H1 (cell line): ENCODE results near the gene PIMREG. TPM values are rescaled to one million over a fixed set of nuclear protein-coding genes. Genes with fewer than 3 reads are reported as not detected.

Experiments
- CTCF ChIA-PET: fragments of 300-600 bp; sonication (Branson Sonifier 250); formaldehyde crosslinking; loops from one replicate; lab custom pipeline; 2021; ENCODE audit not compliant: partially characterized antibody; lab: Charles Lee
- POLR2A ChIA-PET: fragments of 300-600 bp; sonication (Branson Sonifier 250); formaldehyde crosslinking; loops from one replicate; lab custom pipeline; 2021; ENCODE audit warnings: inconsistent platforms; ENCODE audit not compliant: partially characterized antibody; lab: Charles Lee
- DNase-seq, 2 experiments: peaks; one replicate each; pipeline versions ENCODE4 v3.0.0 to v3.0.0-alpha.2; 2010 to 2022; ENCODE audit warnings: low spot score in 2 of 2, low read depth in 1 of 2, mixed read lengths in 1 of 2
- FAIRE-seq: peaks from 2 replicates; lab custom pipeline; 2011; peaks lifted over from hg19 to GRCh38; lab: Jason Lieb, UNC
- H2AFZ ChIP-seq: 2 replicates; pipeline ENCODE4 v1.8.1; 2012; ENCODE audit warnings: low read length, inconsistent platforms
- H2AK5ac ChIP-seq: 2 replicates; pipeline ENCODE4 v1.6.1; 2013; ENCODE audit warnings: low read depth, low read length
- H2BK120ac ChIP-seq: replicated peaks from 2 replicates; pipeline ENCODE3; 2013; ENCODE audit warnings: low read depth, low read length, inconsistent platforms
- H2BK12ac ChIP-seq: 2 replicates; pipeline ENCODE4 v1.6.1; 2013; ENCODE audit warnings: low read depth, low read length
- H2BK15ac ChIP-seq: 2 replicates; pipeline ENCODE4 v1.6.1; 2013; ENCODE audit warnings: low read length
- H2BK20ac ChIP-seq: 2 replicates; pipeline ENCODE4 v1.6.1; 2013; ENCODE audit warnings: low read length
- H2BK5ac ChIP-seq: 2 replicates; pipeline ENCODE4 v1.6.1; 2013; ENCODE audit warnings: low read depth, low read length
- H3K14ac ChIP-seq: 2 replicates; pipeline ENCODE4 v1.6.1; 2013; ENCODE audit warnings: inconsistent platforms; ENCODE audit not compliant: insufficient read length
- H3K18ac ChIP-seq: 2 replicates; pipeline ENCODE4 v1.6.1; 2013; ENCODE audit warnings: low read length; ENCODE audit errors: extremely low read depth
- H3K23ac ChIP-seq: 2 replicates; pipeline ENCODE4 v1.6.1; 2013; ENCODE audit warnings: inconsistent platforms; ENCODE audit not compliant: insufficient read length
- H3K23me2 ChIP-seq: 2 replicates; pipeline ENCODE4 v1.6.1; 2013; ENCODE audit warnings: low read depth, low read length
- H3K27ac ChIP-seq: 2 replicates; pipeline ENCODE4 v1.6.1; 2011; ENCODE audit warnings: low read depth, low read length, inconsistent platforms
- H3K27me3 ChIP-seq, 4 experiments: replicated peaks in 1 of 4; 1 replicate in 1 of 4; 2 replicates in 3 of 4; pipeline versions ENCODE4 v1.6.1 to v1.8.1; 2011 to 2013; ENCODE audit warnings: low read length in 3 of 4, mild to moderate bottlenecking in 3 of 4, inconsistent platforms in 2 of 4, mixed read lengths in 2 of 4, moderate library complexity in 1 of 4; ENCODE audit not compliant: control insufficient read depth in 3 of 4, insufficient read depth in 3 of 4; ENCODE audit errors: extremely low read depth in 1 of 4
- H3K36me3 ChIP-seq, 4 experiments: 2 replicates each; pipeline versions ENCODE4 v1.6.1 to v1.8.1; 2011 to 2013; ENCODE audit warnings: mild to moderate bottlenecking in 4 of 4, low read length in 3 of 4, moderate library complexity in 2 of 4, control low read depth in 1 of 4, inconsistent platforms in 1 of 4; ENCODE audit not compliant: insufficient read depth in 4 of 4, control insufficient read depth in 2 of 4
- H3K4ac ChIP-seq: replicated peaks from 2 replicates; pipeline ENCODE3; 2013; ENCODE audit warnings: low read length, low read depth, mixed read lengths, inconsistent platforms; ENCODE audit not compliant: insufficient read length
- H3K4me1 ChIP-seq, 4 experiments: replicated peaks in 1 of 4; 1 replicate in 1 of 4; 2 replicates in 3 of 4; pipeline versions ENCODE4 v1.6.1 to v1.8.1; 2011 to 2013; ENCODE audit warnings: low read length in 3 of 4, inconsistent platforms in 2 of 4, mixed read lengths in 1 of 4; ENCODE audit not compliant: insufficient read depth in 4 of 4, control insufficient read depth in 3 of 4
- H3K4me2 ChIP-seq, 2 experiments: 2 replicates each; pipeline versions ENCODE4 v1.6.1 to v1.8.1; 2011 to 2013; ENCODE audit warnings: low read depth in 2 of 2, low read length in 2 of 2, control low read depth in 1 of 2, inconsistent platforms in 1 of 2, mild to moderate bottlenecking in 1 of 2; ENCODE audit not compliant: insufficient read depth in 1 of 2
- H3K4me3 ChIP-seq, 4 experiments: fragments of 200-600, 300-600 bp in 1 of 4; sonication (generic), shearing (Covaris generic), sonication (Bioruptor Twin) in 1 of 4; 2 replicates each; pipeline versions ENCODE4 v1.5.1 to v1.8.1; 2011 to 2016; ENCODE audit warnings: low read length in 4 of 4, low read depth in 3 of 4, control low read depth in 2 of 4, inconsistent platforms in 2 of 4, mild to moderate bottlenecking in 2 of 4, mixed read lengths in 1 of 4, moderate library complexity in 1 of 4; ENCODE audit not compliant: insufficient read depth in 2 of 4; ENCODE audit errors: extremely low read depth in 1 of 4
- H3K56ac ChIP-seq: replicated peaks from 2 replicates; pipeline ENCODE3; 2013; ENCODE audit warnings: low read depth, mild to moderate bottlenecking, mixed read lengths, low read length, inconsistent platforms; ENCODE audit not compliant: insufficient read length
- H3K79me1 ChIP-seq: 2 replicates; pipeline ENCODE4 v1.6.1; 2013; ENCODE audit warnings: low read depth, low read length, control low read depth
- H3K79me2 ChIP-seq, 2 experiments: 2 replicates each; pipeline versions ENCODE4 v1.6.1 to v1.8.1; 2012 to 2013; ENCODE audit warnings: low read length in 2 of 2, mild to moderate bottlenecking in 2 of 2, inconsistent platforms in 1 of 2; ENCODE audit not compliant: insufficient read depth in 2 of 2, control insufficient read depth in 1 of 2
- H3K9ac ChIP-seq, 4 experiments: replicated peaks in 1 of 4; 1 replicate in 1 of 4; 2 replicates in 3 of 4; pipeline versions ENCODE4 v1.6.1 to v1.8.1; 2011 to 2013; ENCODE audit warnings: low read depth in 3 of 4, low read length in 3 of 4, control low read depth in 2 of 4, mild to moderate bottlenecking in 2 of 4, moderate library complexity in 2 of 4, inconsistent platforms in 1 of 4; ENCODE audit errors: extremely low read depth in 1 of 4
- H3K9me3 ChIP-seq, 2 experiments: 2 replicates each; pipeline versions ENCODE4 v1.6.1 to v1.8.1; 2012 to 2013; ENCODE audit warnings: mild to moderate bottlenecking in 2 of 2, moderate library complexity in 2 of 2, control low read depth in 1 of 2, inconsistent platforms in 1 of 2, low read depth in 1 of 2, low read length in 1 of 2, mixed read lengths in 1 of 2; ENCODE audit not compliant: insufficient read depth in 2 of 2
- H4K20me1 ChIP-seq, 2 experiments: replicated peaks in 1 of 2; 2 replicates each; pipeline versions ENCODE3 to v1.8.1; 2011 to 2013; ENCODE audit warnings: inconsistent platforms in 2 of 2, low read length in 2 of 2, mild to moderate bottlenecking in 1 of 2; ENCODE audit not compliant: insufficient read depth in 2 of 2, control insufficient read depth in 1 of 2
- H4K5ac ChIP-seq: 2 replicates; pipeline ENCODE4 v1.6.1; 2013; ENCODE audit warnings: low read length, low read depth, mixed read lengths, inconsistent platforms; ENCODE audit not compliant: insufficient read length
- H4K8ac ChIP-seq: 2 replicates; pipeline ENCODE4 v1.8.0; 2013; ENCODE audit warnings: mild to moderate bottlenecking, moderate library complexity, low read length, inconsistent platforms; ENCODE audit not compliant: insufficient read depth; ENCODE audit errors: extremely low read depth
- H4K91ac ChIP-seq: replicated peaks from 2 replicates; pipeline ENCODE3; 2013; ENCODE audit warnings: low read length, mixed read lengths, inconsistent platforms; ENCODE audit not compliant: insufficient read length
- ATF2 ChIP-seq: IDR thresholded peaks from 2 replicates; pipeline ENCODE4 v1.6.1; 2012; ENCODE audit warnings: low read length, inconsistent platforms
- CEBPB ChIP-seq: IDR thresholded peaks from 2 replicates; pipeline ENCODE4 v1.6.1; 2012; ENCODE audit warnings: low read depth, low read length
- CREB1 ChIP-seq: IDR thresholded peaks from 2 replicates; pipeline ENCODE4 v1.6.1; 2012; ENCODE audit warnings: inconsistent platforms
- CTCF ChIP-seq, 3 experiments: IDR thresholded peaks; 1 replicate in 2 of 3; 2 replicates in 1 of 3; pipeline versions ENCODE4 v1.5.1 to v1.6.1; 2011; ENCODE audit warnings: low read length in 3 of 3, mild to moderate bottlenecking in 3 of 3, inconsistent platforms in 2 of 3, low read depth in 1 of 3, moderate library complexity in 1 of 3; ENCODE audit not compliant: insufficient read depth in 1 of 3; ENCODE audit errors: control extremely low read depth in 1 of 3
- EGR1 ChIP-seq: IDR thresholded peaks from 2 replicates; pipeline ENCODE4 v1.6.1; 2011; ENCODE audit warnings: low read depth, low read length, borderline replicate concordance
- GTF2F1 ChIP-seq: IDR thresholded peaks from 2 replicates; pipeline ENCODE4 v1.6.1; 2012; ENCODE audit warnings: low read depth, low read length, improper control_type of control experiment, borderline replicate concordance
- PHF8 ChIP-seq: fragments of 200-600 bp; sonication (generic); conservative IDR thresholded peaks from 2 replicates; pipeline ENCODE4 v1.7.1; 2012; ENCODE audit warnings: low read depth, mild to moderate bottlenecking, inconsistent platforms, low read length, moderate library complexity
- SAP30 ChIP-seq: fragments of 300-600 bp; sonication (generic); IDR thresholded peaks from 2 replicates; pipeline ENCODE4 v1.7.1; 2012; ENCODE audit warnings: low read length, moderate library complexity, mild to moderate bottlenecking, inconsistent platforms; ENCODE audit not compliant: insufficient read depth, insufficient replicate concordance
- SP2 ChIP-seq: IDR thresholded peaks from 2 replicates; pipeline ENCODE4 v1.6.1; 2012; ENCODE audit warnings: mild to moderate bottlenecking, low read length, inconsistent platforms
- SUZ12 ChIP-seq: fragments of 200-600 bp; sonication (generic); IDR thresholded peaks from 2 replicates; pipeline ENCODE4 v1.6.1; 2012; ENCODE audit warnings: mild to moderate bottlenecking, inconsistent platforms, low read length, moderate library complexity, mixed read lengths
- YY1 ChIP-seq: IDR thresholded peaks from 2 replicates; pipeline ENCODE4 v1.6.1; 2011; ENCODE audit warnings: low read depth, mild to moderate bottlenecking, low read length
- WGBS, 2 experiments: shearing (Covaris generic) in 1 of 2; methylation state at CpG; one replicate each; pipeline versions ENCODE4 v1.1.6 to v1.1.7; 2013 to 2015; ENCODE audit warnings: low lambda C conversion rate in 2 of 2, mixed read lengths in 2 of 2, inconsistent platforms in 1 of 2, low coverage in 1 of 2, missing lambda C conversion rate in 1 of 2; ENCODE audit not compliant: insufficient replicate concordance in 2 of 2, insufficient coverage in 1 of 2, insufficient read length in 1 of 2; ENCODE audit errors: extremely low coverage in 1 of 2, missing lambda C conversion rate in 1 of 2; 5-methylcytosine and 5-hydroxymethylcytosine counted together
- polyA plus RNA-seq, 7 experiments: library from polyadenylated mRNA; depleted of rRNA in 3 of 7; stranded (reverse) in 5 of 7; unstranded in 2 of 7; fragments of >200 nt in 5 of 7; fragments of 200-250 nt in 2 of 7; gene quantifications; 1 replicate in 5 of 7; 2 replicates in 1 of 7; 4 replicates in 1 of 7; pipeline versions ENCODE4 v1.2.1 to v1.2.3, GENCODE V29; 2011 to 2013; ENCODE audit warnings: missing spikeins in 2 of 7, mixed read lengths in 2 of 7
- total RNA-seq: library from RNA; stranded (reverse); fragmentation: NEBNext Ultra II Directional; extraction: Animal tissue kit (Norgen Biotek cat#: 25700); gene quantifications from 2 replicates; pipeline ENCODE4 v1.2.1, GENCODE V29; 2021

Gene PIMREG
- total and polyA plus RNA-seq, 2 of the 8 experiments (the other 6 are each of a cell fraction or from before 2014, with no cell fraction given) = 133 to 148 TPM

GRCh38 chr17:6408276-6408675 is 36.0 kb upstream of the PIMREG start:
- no peak overlapping the region for H4K5ac ChIP-seq
- no peak overlapping the region for H3K56ac ChIP-seq
- no peaks in the 10 kb centered on the region for H3K4me1 ChIP-seq
- no peaks in the 10 kb centered on the region for H3K79me1 ChIP-seq
- H3K18ac ChIP-seq = no peak overlapping the region
- H3K27ac ChIP-seq = no peak overlapping the region
- CTCF ChIA-PET = interaction anchor here (0.6 to 2.7 kb wide), 6 partner anchors 48 to 820 kb away, joined by 3 to 6 read pairs (median 4); no protein-coding TSS in a partner anchor
- H4K8ac ChIP-seq = no peak overlapping the region
- H3K4me2 ChIP-seq = no peak overlapping the region
- no peaks in the 10 kb centered on the region for H3K23me2 ChIP-seq
- no peaks in the 10 kb centered on the region; a peak in 1 of 7 replicates for H3K27me3 ChIP-seq
- H3K14ac ChIP-seq = no peak overlapping the region
- H3K79me2 ChIP-seq = no peaks in the 10 kb centered on the region
- no peaks in the 10 kb centered on the region for H3K9me3 ChIP-seq
- no peak overlapping the region for H2AFZ ChIP-seq
- FAIRE-seq (no peak), DNase-seq (no peak)
- no peak overlapping the region for H4K91ac ChIP-seq
- no peak overlapping the region for H3K4ac ChIP-seq
- H2BK5ac ChIP-seq = no peak overlapping the region
- no peak overlapping the region for H3K9ac ChIP-seq
- 98% methylated on average over 6 of the region's 6 CpGs; no CpG with 5 or more reads in 1 of the 2 experiments for WGBS, 2 experiments
- H2BK15ac ChIP-seq = no peak overlapping the region
- H4K20me1 ChIP-seq = no peaks in the 10 kb centered on the region
- no peak overlapping the region for H2BK20ac ChIP-seq
- H2BK12ac ChIP-seq = no peak overlapping the region
- H2BK120ac ChIP-seq = no peak overlapping the region
- POLR2A ChIA-PET = no interaction called here
- no peak overlapping the region for H3K23ac ChIP-seq
- H3K36me3 ChIP-seq = no peaks in the 10 kb centered on the region
- H3K4me3 ChIP-seq = no peak overlapping the region
- no peak overlapping the region for H2AK5ac ChIP-seq
- TF ChIP-seq SP2 = no peak
- no peak for TF ChIP-seq CTCF (IDR thresholded peaks at IDR 0.05; ENCODE audit: control extremely low read depth in 1 of 3, insufficient read depth in 1 of 3, low read depth in 1 of 3, low read length in 3 of 3)
- no peak for TF ChIP-seq SUZ12
- TF ChIP-seq GTF2F1 = no peak
- TF ChIP-seq PHF8 = no peak
- no peak for TF ChIP-seq SAP30
- no peak for TF ChIP-seq YY1
- no peak for TF ChIP-seq CEBPB
- TF ChIP-seq ATF2 = no peak
- no peak for TF ChIP-seq CREB1
- no peak for TF ChIP-seq EGR1
